OCI-LY3 (cell line): Measurements from ENCODE around the gene NAV2.

Source experiments
- CTCF ChIP-seq: fragments of 200-600, 300-600 bp; sonication (generic); IDR thresholded peaks from 2 replicates; pipeline ENCODE4 v1.5.1; 2014; ENCODE audit warnings: antibody characterized with exemption, low read length, low read depth
- EZH2phosphoT487 ChIP-seq: fragments of 200-600 bp; shearing (Covaris generic); IDR thresholded peaks from 2 replicates; pipeline ENCODE4 v1.6.1; 2018; ENCODE audit warnings: antibody characterized with exemption, mixed run types, low read depth

GRCh38 chr11:20112291-20113148 lies 399.9 kb downstream of the NAV2 start:
- TF ChIP-seq CTCF (no peak), EZH2phosphoT487 (no peak)
